Skin epidermis (tissue), 12 donors: ENCODE results near the gene TIMM17A.
"Not testable (repeated sequence)": the region's sequence is repeated elsewhere in the genome, so short reads cannot be mapped to it uniquely, and the experiment has no call there.

Experiments used
- H3K27ac ChIP-seq, 21 experiments: fragments of 200-600 bp; sonication (generic) in 11 of 21; one replicate each; pipeline ENCODE4 v1.5.0; 2020; ENCODE audit warnings: mild to moderate bottlenecking in 3 of 21, inconsistent platforms in 2 of 21, moderate library complexity in 2 of 21
- H3K4me3 ChIP-seq, 7 experiments: fragments of 200-600 bp; sonication (generic) in 2 of 7; one replicate each; pipeline ENCODE4 v1.5.0; 2020; ENCODE audit warnings: inconsistent platforms in 2 of 7, mild to moderate bottlenecking in 2 of 7, moderate library complexity in 1 of 7

TIMM17A gene

DNA sequence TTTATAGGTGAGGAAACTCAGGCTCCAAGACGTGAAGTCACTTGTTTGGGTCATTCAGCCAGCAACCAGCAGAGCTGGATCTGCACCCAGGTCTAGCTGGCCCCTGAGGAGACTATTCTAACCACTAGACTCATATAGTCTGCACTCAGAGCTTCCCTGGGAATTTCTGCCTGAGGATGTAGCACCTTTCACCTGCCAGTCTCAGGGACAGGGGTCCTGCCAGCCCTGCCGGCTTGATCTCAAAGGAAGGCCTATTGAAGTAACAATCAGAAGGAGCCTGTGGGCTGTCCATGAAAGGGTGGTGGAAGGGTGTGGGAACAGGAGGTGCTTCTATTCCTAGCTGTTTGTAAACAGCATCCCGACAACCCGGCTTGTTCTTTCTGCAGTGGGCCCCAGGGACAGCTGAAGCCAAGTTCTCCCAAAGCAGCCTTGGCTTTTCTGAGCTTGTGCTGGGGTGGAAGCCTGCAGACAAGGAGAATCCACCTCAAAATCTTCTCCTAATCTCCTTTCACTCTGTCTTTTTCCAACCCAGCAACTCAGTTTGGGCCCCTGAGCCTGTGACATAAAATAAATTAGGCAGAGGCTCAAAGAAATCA is 16.8 kb upstream of the TIMM17A start:
- H3K4me3 ChIP-seq, result no peak overlapping the region
- peak overlapping the region in 5 of 21 experiments; percentile 10 to 56 (median 17) for H3K27ac ChIP-seq

DNA sequence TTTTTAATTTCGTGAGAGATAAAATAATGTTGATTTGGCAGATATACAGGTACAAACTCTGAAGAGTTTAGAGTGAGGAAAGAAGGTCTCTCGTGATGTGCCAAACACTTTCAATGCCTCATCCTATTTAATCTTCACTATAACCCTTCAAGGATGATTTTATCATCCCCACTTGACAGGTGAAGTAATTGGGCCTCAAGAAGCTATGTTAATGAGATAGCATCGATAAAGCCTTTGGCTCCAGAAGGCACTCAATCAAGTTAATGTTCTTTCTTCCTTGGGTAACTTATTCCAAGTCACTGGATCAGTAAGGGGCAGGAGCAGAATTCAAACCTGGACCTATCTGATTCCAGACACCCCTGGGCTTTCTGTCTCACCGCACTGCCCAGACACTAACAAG is 16.2 kb upstream of the TIMM17A start:
- Histone ChIP-seq H3K27ac (no peak overlapping the region), H3K4me3 (no peak overlapping the region)

DNA sequence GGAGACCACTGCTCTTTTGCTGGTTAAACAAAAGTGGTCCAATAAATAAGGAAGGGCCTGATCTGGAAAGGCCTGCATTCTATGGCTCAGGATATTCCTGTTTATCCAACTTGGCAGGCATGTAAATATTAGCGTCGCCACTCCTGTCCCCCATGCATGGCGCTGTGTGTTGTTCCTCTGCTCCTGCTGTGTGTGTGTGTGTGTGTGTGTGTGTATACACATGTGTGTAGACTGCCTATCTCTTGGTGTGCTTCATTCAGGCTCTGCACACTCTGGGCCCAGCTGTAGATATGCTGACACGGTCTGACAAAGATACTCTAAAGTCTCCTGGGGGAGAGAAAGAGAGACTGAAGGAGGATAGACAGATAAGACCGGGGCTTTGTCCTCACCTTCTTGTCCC is 15.7 kb upstream of the TIMM17A start:
- Histone ChIP-seq H3K4me3 (no peak overlapping the region), H3K27ac (no peak overlapping the region)

DNA sequence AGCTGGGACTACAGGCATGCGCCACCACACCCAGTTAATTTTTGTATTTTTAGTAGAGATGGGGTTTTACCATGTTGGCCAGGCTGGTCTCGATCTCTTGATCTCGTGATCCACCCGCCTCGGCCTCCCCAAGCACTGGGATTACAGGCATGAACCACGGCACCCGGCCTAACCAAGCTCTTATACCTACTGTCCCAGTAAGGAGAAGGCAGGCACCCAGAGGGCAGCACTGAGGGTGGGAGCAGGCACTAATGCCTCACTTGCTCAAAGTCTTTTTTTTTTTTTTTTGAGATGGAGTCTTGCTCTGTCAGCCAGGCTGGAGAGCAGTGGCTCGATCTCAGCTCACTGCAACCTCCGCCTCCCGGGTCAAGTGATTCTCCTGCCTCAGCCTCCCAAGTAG is 15.0 kb upstream of the TIMM17A start:
- not testable (repeated sequence) for H3K4me3 ChIP-seq, H3K27ac ChIP-seq

DNA sequence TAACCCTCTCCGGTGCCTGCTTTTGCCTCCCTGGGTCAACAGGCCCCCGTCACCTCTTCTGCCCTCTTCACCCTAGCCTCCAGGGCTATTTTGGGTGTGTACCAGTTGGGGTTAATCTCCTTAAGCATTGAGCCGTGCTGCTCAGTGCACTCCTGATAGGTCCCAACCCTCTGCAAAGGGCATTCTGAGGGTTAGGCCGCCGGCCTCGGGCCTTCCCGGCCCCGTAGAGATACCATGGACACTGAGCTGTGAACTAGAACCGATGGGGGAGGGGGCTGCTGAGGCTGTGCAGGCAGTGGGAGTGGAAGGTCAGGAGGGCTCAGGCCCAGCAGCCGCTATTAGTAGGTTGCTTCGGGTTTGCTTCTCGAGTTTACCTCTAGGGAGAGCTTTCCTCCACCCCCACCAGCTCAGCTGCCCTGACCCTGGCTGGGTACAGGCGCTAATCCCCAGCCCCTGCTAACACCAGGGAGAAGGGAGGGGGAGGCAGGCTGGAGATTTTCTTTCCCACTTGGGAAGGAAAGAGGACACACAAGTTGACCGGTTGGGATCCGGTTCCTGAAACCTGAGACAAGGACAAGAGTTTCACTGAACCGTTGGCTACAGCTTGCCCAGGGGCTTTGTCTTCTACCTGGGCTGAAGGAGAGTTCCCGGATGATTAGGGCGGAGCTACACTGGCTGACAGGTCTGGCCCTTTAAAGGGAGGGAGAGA is 13.7 kb upstream of the TIMM17A start:
- Histone ChIP-seq H3K27ac (peak overlapping the region in 1 of 21 experiments; percentile 4), H3K4me3 (no peak overlapping the region)

DNA sequence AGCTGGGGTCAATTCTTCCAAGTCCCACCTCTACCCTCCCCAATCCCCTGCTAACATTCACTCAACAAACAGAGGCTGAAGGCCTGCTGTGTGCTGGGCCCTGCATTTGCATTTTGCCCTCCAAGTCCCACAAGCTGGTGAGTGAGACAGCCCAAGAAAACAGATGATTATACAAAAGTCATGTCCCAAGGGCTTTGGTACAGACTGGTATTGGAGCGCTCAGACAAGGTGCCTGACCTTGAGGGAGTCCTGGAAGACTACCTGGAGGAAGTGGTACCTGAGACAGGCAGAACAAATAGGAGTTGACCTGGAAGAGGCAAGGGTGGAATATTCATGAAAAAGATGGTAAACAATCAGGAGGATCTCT is 13.2 kb upstream of the TIMM17A start:
- no peak overlapping the region for H3K27ac ChIP-seq
- H3K4me3 ChIP-seq, result no peak overlapping the region

DNA sequence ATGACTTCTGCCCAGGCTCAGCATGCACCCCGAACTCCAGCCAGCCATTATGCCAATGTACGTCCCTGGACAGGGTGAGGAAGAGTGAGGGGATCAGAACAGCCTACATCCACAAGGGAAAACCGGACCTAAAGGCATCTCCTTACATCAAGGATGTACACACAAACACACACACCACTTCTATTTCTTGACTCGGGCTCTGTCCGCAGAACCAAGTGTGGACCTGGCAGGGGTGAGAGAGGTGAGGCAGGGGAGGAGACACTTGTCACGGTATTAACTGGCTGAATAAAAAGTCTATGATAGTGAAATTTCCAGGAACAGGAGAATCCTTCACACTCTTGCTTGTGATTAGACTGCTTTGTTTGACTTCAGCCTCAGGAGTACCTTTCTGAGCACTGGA is 11.3 kb upstream of the TIMM17A start:
- peak overlapping the region in 2 of 7 experiments; percentile 1 to 18 for H3K4me3 ChIP-seq
- H3K27ac ChIP-seq, result no peak overlapping the region

DNA sequence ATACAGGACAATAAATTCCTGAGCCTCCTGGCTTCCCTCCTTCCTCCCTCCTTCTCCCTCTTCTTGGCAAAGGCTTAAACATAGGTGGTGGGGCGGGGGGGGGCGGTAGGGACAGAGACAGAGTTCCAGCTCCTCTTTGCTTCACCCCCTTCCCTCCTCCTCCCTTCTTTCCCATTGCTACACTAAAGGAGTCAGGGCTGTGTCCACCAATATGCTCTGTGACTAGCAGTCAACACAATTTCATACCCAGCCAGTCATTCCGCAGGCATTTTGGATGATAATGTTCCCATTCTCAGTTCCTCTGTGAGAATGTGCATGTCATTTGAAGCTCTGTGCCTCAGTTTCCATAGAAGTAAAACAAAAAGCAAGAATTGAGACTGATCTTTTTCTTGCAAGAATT is 10.7 kb upstream of the TIMM17A start:
- Histone ChIP-seq H3K27ac (no peak overlapping the region), H3K4me3 (peak overlapping the region in 4 of 7 experiments; percentile 18 to 44 (median 22))

DNA sequence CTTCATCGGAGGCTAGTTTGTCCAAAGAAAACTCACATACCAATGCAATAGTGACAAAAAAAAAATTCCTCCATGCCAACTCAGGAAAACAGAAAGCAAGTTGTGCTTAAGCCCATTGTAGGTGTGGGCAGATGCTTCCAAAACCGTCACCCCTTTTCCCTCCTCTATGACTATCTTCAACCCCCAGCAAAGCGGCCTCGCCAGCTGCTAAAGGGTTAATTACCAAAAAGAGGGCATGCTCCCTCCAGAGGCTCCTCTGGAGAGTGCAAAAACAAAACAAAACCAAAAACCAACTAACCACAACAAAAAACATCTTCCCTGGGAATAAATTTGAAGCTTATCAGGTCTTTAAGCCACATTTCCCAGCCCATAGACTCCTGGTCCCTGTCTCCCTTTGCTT is 10.1 kb upstream of the TIMM17A start:
- Histone ChIP-seq H3K4me3 (peak overlapping the region in 6 of 7 experiments; percentile 18 to 44 (median 22)), H3K27ac (peak overlapping the region in 1 of 21 experiments; percentile 38)

DNA sequence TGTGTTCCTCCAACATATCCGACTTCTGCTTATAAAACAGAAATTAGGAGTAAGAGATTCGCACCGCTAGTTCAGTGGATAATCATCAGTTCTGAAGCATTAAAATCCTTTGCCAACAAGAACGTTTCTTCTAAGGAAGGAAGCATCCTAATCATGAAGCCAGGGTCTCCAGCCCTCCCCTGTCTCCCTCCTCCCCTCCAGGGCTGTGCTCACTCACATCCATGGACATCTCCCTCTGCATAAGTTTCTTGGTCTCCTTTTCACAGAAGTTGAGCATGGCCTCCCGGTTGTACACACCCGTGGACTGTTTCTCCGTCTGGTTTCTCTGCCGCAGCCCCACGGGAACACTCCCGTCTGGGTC is 9.5 kb upstream of the TIMM17A start:
- Histone ChIP-seq H3K4me3 (peak overlapping the region; percentile 4 to 44 (median 22)), H3K27ac (peak overlapping the region in 6 of 21 experiments; percentile 17 to 74 (median 40))

DNA sequence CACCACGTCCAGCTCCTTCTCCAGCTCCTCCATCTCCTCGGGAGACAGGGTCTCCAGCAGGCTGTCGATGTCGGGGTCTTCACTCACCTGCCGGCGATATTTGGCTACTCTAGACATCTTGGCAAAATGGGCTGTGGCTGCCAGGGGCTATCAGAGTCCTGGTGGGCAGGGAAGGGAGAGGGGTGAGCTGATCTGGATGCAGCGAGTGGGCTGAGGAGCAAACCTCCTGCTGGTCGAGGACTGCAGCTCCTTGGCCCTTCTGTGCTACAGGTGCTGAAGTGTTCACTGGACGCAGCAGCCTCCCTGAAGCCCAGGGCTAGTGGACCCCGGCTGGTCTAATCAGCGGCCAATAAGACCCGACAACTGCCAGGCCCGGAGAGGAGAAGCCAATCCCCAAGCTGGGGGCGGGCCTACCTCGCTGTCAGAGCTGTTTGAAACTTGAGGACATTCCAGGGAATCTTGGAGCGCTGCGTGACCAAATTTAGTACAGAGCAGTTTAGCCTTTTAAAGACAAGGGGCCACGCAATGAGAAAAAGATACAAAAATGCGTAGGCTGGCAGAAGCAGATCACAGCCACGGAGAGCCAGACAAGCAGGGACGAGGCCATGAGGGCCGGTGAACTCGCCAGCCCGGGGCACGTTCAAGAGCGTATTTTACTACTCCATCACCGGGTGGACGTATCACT is 8.9 kb upstream of the TIMM17A start, which contains the start of gene LMOD1:
Gene LMOD1, minus strand, starts transcription at position 325 of the 685 bp plus-strand sequence. Its CDS starts 208 bp downstream, at position 117.
- Histone ChIP-seq H3K27ac (peak within 1 kb of the TSS in 13 of 21 experiments; percentile 6 to 74 (median 43)), H3K4me3 (peak within 1 kb of the TSS; percentile 4 to 44 (median 22))

DNA sequence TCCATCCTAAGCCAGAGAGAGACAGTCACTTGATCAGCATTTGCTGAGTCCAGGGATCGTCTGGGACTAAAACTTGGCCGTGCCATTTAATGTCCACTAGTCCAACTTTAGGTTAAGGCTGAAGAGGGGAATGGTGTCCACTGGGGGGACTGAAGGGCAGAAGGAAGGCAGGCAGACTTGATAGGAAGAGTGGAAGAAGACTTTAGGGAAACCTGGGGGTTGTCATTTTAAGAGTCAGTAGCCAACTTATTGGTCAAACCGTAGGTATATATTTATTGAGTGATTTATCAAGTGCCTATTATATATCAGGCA is 7.7 kb upstream of the TIMM17A start:
- Histone ChIP-seq H3K4me3 (no peak overlapping the region), H3K27ac (peak overlapping the region in 1 of 21 experiments; percentile 73)

DNA sequence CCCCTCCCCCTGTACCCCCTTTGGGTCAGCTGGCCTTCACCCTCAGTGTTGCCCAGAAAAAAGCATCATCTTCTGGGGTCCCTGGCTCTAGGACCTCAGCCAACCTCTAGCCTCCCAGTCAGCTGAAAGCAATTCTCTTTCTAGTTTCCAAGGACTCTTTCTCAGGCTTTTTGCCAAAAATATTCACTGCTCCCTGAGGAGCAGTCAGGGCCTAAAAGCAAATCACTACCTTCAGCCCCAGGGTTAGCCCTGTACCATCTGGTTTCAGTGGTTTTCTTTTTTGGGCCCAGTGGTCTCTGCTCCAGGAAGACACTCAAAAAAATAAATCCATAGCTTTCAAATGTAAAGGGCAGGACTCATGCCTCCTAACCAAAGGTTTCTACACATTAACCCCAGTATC is 5.8 kb upstream of the TIMM17A start:
- H3K27ac ChIP-seq, result no peak overlapping the region
- no peak overlapping the region for H3K4me3 ChIP-seq

DNA sequence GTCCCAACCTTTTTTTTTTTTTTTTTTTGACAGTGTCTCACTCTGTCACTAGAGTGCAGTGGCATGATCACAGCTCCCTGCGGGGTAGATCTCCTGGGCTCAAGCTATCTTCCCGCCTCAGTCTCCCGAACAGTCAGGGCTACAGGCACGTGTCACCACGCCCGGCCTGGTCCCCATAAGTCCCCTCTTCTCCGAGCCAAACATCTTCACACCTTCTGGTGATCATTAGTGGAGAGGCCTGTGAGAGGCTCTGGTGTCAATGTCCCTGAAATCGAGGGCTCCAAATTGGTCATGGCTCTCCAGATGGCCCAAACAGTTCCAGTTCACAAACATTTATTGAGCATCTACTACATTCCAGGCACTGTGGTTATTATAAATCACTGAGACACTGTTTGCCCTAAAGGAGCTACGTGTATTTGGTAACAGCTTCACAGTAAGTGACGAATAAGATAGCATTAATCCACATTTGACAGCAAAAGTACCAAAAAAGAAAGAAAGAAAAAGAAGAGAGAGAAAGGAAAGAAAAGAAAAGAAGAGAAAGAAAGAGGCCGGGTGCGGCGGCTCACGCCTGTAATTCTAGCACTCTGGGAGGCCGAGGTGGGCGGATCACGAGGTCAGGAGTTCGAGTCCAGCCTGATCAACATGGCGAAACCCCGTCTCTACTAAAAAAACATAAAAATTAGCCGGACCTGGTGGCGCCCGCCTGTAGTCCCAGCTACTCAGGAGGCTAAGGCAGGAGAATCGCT is 867 bp upstream of the TIMM17A start:
- Histone ChIP-seq H3K4me3 (peak overlapping the region; percentile 62 to 95 (median 82)), H3K27ac (peak overlapping the region; percentile 41 to 92 (median 88))

DNA sequence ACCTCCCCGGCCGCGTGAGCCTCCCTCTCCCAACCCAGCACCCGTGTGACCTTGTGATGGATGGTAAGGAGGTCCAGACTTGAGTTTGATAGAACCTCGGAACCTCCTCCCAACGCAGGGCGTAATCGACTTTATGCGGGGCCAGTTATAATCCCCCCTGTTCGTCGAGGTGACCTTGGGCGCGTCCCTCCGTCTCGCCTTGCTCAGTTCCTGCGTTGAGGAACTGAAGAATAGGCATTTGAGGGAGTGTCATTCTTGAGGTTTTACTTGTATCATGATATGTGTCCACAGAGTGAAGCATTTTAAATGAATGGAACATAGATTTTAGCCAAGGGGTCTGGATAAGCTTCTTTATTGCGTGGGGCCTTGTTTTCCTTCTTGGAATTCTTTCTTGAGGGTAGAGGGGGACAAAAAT is 433 bp downstream of the TIMM17A start:
- Histone ChIP-seq H3K27ac (peak overlapping the region; percentile 63 to 92 (median 88)), H3K4me3 (peak overlapping the region; percentile 62 to 95 (median 82))

DNA sequence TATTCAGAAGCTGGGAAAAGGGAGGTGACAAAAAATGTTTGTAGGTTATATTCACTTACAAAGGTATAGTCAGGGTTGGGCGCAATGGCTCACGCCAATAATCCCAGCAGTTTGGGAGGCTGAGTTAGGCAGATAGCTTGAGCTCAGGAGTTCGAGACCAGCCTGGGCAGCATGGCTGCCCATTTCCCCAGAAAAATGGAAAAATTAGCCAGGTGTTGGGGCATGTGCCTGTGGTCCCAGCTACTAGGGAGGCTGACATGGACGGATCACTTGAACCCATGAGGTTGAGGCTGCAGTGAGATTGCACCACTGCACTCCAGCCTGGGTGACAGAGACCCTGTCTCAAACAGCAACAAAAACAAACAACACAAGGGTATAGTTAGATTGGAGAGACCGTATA is 3.0 kb downstream of the TIMM17A start:
- no peak overlapping the region for H3K27ac ChIP-seq
- no peak overlapping the region for H3K4me3 ChIP-seq

DNA sequence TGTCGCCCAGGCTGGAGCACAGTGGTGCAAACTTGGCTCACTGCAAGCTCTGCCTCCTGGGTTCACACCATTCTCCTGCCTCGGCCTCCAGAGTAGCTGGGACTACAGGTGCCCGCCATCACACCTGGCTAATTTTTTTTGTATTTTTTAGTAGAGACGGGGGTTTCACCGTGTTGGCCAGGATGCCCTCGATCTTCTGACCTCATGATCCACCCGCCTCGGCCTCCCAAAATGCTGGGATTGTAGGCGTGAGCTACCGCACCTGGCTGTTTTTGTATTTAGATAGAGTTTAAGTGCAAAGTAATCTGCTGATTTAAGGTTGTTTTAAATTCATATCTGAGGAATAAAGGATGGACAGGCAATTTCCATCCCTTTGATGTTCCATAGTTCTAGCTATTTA is 7.1 kb downstream of the TIMM17A start:
- not testable (repeated sequence) for H3K4me3 ChIP-seq

DNA sequence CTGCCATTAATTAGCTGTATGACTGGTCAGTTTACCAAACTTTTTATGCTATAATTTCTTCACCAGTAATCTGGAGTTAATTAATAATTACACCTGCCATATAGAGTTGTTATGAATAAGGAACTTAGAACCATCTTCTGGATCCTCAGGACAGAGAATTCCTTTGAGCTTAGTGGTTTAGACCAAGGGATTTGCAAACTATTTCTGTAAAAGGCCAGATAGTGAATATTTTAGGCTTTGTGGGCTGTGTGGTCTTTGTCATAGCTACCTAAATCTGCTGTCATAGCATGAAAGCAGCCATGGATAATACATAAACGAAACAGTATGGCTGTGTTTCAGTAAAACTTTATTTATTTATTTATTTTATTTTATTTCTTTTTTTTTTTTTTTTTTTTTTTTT is 9.0 kb downstream of the TIMM17A start:
- Histone ChIP-seq H3K27ac (no peak overlapping the region), H3K4me3 (no peak overlapping the region)

More for the DNA sequence above, 7.1 kb downstream of the TIMM17A start:
- H3K27ac ChIP-seq, result not testable (repeated sequence)

DNA sequence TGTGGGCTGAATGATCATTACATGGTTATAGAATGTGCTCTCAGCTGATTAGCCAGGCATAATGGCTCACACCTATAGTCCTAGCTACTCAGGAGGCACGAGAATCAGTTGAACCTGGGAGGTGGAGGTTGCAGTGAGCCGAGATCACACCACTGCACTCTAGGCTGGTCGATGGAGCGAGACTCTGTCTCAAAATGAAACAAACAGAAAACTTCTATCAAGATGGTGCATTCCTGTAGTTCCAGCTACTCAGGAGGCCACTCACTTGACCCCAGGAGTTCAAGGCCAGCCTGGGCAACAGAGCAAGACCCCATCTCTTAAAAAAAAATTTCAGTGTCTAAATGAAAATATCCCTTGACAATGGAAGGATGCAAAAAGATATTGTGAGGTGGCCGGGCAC is 10.9 kb downstream of the TIMM17A start:
- no peak overlapping the region for H3K27ac ChIP-seq
- H3K4me3 ChIP-seq, result no peak overlapping the region

DNA sequence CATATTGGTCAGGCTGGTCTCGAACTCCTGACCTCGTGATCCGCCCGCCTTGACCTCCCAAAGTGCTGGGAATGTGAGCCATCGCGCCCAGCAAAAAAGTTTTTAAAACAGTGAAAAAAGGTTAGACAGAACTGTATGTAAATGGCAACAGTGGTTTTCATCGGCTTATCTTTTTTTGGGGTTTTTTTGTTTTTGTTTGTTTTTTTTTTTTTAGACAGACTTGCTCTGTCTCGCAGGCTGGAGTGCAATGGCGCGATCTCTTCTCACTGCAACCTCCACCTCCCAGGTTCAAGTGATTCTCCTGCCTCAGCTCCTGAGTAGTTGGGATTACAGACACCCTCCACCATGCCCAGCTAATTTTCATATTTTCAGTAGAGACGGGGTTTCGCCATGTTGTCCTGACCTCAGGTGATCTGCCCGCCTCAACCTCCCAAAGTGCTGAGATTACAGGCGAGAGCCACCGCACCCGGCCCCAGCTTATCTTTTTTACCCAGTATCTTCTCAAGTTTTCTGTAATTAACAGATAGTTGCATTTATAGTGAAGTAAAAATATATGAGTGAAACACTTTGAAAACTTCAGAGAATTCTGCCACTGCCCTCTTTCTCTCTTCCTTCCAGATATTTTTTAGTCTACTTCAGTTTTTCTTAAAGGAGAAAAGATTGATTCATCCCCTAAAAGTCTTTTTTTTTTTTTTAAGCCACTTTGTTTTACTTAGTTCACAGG is 13.1 kb downstream of the TIMM17A start:
- H3K4me3 ChIP-seq, result no peak overlapping the region
- no peak overlapping the region for H3K27ac ChIP-seq
